ENCODE data around the gene FGD4.

Gene FGD4

GRCh38 chr12:32566663-32567295 lies 167.4 kb downstream of the FGD4 start:
- DNase-seq: no peak

- no peak for DNase-seq
Observed at GRCh38 chr12:32567296-32567674, 167.9 kb downstream of the FGD4 start.

GRCh38 chr12:32568228-32568627 lies 168.9 kb downstream of the FGD4 start:
- DNase-seq: no peak

- DNase-seq: no peak
Observed at GRCh38 chr12:32569259-32569658, 169.9 kb downstream of the FGD4 start.

GRCh38 chr12:32574585-32574984 lies 175.2 kb downstream of the FGD4 start:
- no peak for DNase-seq

GRCh38 chr12:32577328-32577727 lies 178.0 kb downstream of the FGD4 start:
- no peak for DNase-seq

GRCh38 chr12:32583534-32583933 lies 184.2 kb downstream of the FGD4 start:
- peak; percentile 45 to 60 for DNase-seq

GRCh38 chr12:32585680-32586079 lies 186.3 kb downstream of the FGD4 start:
- DNase-seq: no peak

- no peak for DNase-seq
Observed at GRCh38 chr12:32586390-32586789, 187.0 kb downstream of the FGD4 start.

GRCh38 chr12:32587581-32588495 lies 188.5 kb downstream of the FGD4 start:
- peak; percentile 41 to 51 for DNase-seq

GRCh38 chr12:32588604-32589003 lies 189.2 kb downstream of the FGD4 start:
- no peak for DNase-seq

GRCh38 chr12:32589165-32589865 lies 190.0 kb downstream of the FGD4 start:
- DNase-seq: peak; percentile 58 to 71

GRCh38 chr12:32595251-32595650 lies 195.9 kb downstream of the FGD4 start:
- peak in 1 of 2 donors; percentile 42 for DNase-seq

GRCh38 chr12:32596030-32596429 lies 196.7 kb downstream of the FGD4 start:
- no peak for DNase-seq

GRCh38 chr12:32598688-32599087 lies 199.3 kb downstream of the FGD4 start:
- no peak for DNase-seq

- peak; percentile 19 to 79 for DNase-seq
Observed at GRCh38 chr12:32600681-32601080, 201.3 kb downstream of the FGD4 start.

GRCh38 chr12:32603071-32603470 lies 203.7 kb downstream of the FGD4 start:
- no peak for DNase-seq

GRCh38 chr12:32603858-32604257 lies 204.5 kb downstream of the FGD4 start:
- no peak for DNase-seq

GRCh38 chr12:32604565-32604964 lies 205.2 kb downstream of the FGD4 start:
- DNase-seq: no peak

GRCh38 chr12:32605326-32606095 lies 206.2 kb downstream of the FGD4 start:
- no peak for DNase-seq

- no peak for DNase-seq
Observed at GRCh38 chr12:32606443-32606842, 207.1 kb downstream of the FGD4 start.

GRCh38 chr12:32609966-32610365 lies 210.6 kb downstream of the FGD4 start:
- no peak for DNase-seq

- no peak for DNase-seq
Observed at GRCh38 chr12:32611986-32612385, 212.6 kb downstream of the FGD4 start.

Data from inflammatory macrophage (primary cell).